ENCODE measurements around the gene SEC14L6. TPM values are rescaled to one million over a fixed set of nuclear protein-coding genes. Genes with fewer than 3 reads are reported as not detected.

Gene SEC14L6
- total RNA-seq, 1 donor from 2014 or later: not detected

- Histone ChIP-seq H3K27ac (no peak overlapping the region), H3K27me3 (no peaks in the 10 kb centered on the region), H3K9me3 (no peaks in the 10 kb centered on the region), H3K36me3 (peaks cover 0 to 77% of the 10 kb centered on the region in 2 donors), H3K4me3 (no peak overlapping the region), H3K4me1 (peaks cover 18% of the 10 kb centered on the region)
- no peak for DNase-seq (ENCODE audit: extremely low spot score in 2 of 2)
- intact Hi-C loops (cut with DNase I): no loop called here
- TF ChIP-seq POLR2AphosphoS5 (IDR thresholded peaks at IDR 0.05; ENCODE audit: insufficient read depth in 1 of 2, low read depth in 1 of 2): no peak
- TF ChIP-seq CTCF (IDR thresholded peaks at IDR 0.05): no peak
- TF ChIP-seq POLR2A (IDR thresholded peaks at IDR 0.05): no peak
These were observed 39.9 kb upstream of the SEC14L6 start for GRCh38 chr22:30586414-30586813.

- no peak for DNase-seq (ENCODE audit: extremely low spot score in 2 of 2)
- Histone ChIP-seq H3K4me3 (no peak overlapping the region), H3K9me3 (no peaks in the 10 kb centered on the region), H3K4me1 (no peaks in the 10 kb centered on the region), H3K36me3 (peaks cover 9 to 97% of the 10 kb centered on the region in 2 donors), H3K27me3 (no peaks in the 10 kb centered on the region), H3K27ac (no peak overlapping the region)
- intact Hi-C loops (cut with DNase I): no loop called here
- TF ChIP-seq POLR2AphosphoS5 (IDR thresholded peaks at IDR 0.05; ENCODE audit: insufficient read depth in 1 of 2, low read depth in 1 of 2): no peak
- TF ChIP-seq CTCF (IDR thresholded peaks at IDR 0.05): no peak
- TF ChIP-seq POLR2A (IDR thresholded peaks at IDR 0.05): no peak
These were observed 37.9 kb upstream of the SEC14L6 start for GRCh38 chr22:30584441-30584840.

DNA sequence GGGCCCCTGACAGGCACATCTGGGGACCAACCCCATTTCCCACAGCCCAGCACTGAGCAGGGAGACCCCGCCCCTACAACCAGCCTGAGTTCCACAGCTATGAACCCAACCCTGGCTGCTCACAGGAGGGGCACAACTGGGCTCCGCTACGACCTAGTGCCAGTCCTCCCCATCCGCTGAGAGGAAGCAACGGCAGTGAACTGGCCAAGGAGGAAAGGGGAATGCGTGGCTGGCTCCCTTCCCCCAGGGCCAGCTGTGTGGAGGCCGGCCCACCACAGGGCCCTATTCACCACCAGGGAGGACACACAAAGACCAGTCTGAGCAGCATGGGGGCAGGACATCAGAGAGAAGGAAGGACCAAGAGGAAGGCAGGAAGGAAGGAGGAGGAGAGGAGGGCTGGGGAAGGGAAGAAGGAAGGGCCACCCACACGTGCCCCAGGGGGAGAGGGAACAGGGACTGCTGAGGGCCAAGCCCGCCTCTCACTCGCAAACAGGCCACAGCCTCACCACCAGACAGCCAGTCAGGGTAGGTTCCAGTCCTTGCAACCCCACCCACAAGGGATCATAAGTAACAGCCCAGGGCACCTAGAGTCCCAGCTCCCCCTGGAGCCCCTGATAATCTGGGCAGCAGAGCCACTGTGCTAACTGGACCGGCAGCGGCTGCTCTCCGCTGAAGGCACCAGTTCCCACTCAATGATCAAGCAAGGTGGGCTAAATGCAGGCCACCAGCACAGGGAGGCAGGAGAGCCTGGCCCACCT lies 36.4 kb upstream of the SEC14L6 start:
- no peak overlapping the region for H3K4me3 ChIP-seq
- H3K9me3 ChIP-seq: no peaks in the 10 kb centered on the region
- H3K27ac ChIP-seq: no peak overlapping the region
- TF ChIP-seq POLR2A (IDR thresholded peaks at IDR 0.05): no peak
- no peak for TF ChIP-seq POLR2AphosphoS5 (IDR thresholded peaks at IDR 0.05; ENCODE audit: insufficient read depth in 1 of 2, low read depth in 1 of 2)
- no peak for TF ChIP-seq CTCF (IDR thresholded peaks at IDR 0.05)
- intact Hi-C loops (cut with DNase I): no loop called here
- no peak for DNase-seq (ENCODE audit: extremely low spot score in 2 of 2)
- H3K36me3 ChIP-seq: peaks cover 10 to 100% of the 10 kb centered on the region in 2 donors
- H3K4me1 ChIP-seq: no peaks in the 10 kb centered on the region
- no peaks in the 10 kb centered on the region for H3K27me3 ChIP-seq

GRCh38 chr22:30582051-30582450 lies 35.5 kb upstream of the SEC14L6 start:
- no peaks in the 10 kb centered on the region for H3K4me1 ChIP-seq
- no peaks in the 10 kb centered on the region for H3K27me3 ChIP-seq
- intact Hi-C loops (cut with DNase I): no loop called here
- no peak overlapping the region for H3K4me3 ChIP-seq
- no peak for DNase-seq (ENCODE audit: extremely low spot score in 2 of 2)
- no peaks in the 10 kb centered on the region for H3K9me3 ChIP-seq
- no peak overlapping the region for H3K27ac ChIP-seq
- no peak for TF ChIP-seq CTCF (IDR thresholded peaks at IDR 0.05)
- no peak for TF ChIP-seq POLR2A (IDR thresholded peaks at IDR 0.05)
- TF ChIP-seq POLR2AphosphoS5 (IDR thresholded peaks at IDR 0.05; ENCODE audit: insufficient read depth in 1 of 2, low read depth in 1 of 2): no peak
- H3K36me3 ChIP-seq: peaks cover 10 to 99% of the 10 kb centered on the region in 2 donors

DNA sequence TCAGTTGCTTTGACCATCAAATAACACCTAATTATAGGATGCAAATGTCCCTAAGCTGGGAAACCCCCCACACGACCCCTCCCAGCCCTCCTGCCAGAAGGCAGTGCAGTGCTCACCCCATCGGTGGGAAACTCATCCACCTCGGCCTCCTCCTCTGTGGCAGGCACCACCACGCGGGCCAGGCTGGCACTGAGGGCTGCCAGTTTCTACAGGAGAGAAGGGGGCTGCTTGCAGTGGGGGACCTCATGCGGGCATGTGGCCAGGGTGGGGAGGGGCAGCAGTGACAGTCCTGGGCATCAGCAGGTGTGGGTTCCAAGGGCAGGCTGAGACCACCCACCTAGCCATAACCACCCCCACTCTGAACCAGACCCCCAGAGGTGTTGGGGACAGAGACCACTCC lies 34.4 kb upstream of the SEC14L6 start:
- H3K4me3 ChIP-seq: no peak overlapping the region
- peaks cover 3% of the 10 kb centered on the region for H3K4me1 ChIP-seq
- H3K36me3 ChIP-seq: peaks cover 10 to 99% of the 10 kb centered on the region in 2 donors
- DNase-seq (ENCODE audit: extremely low spot score in 2 of 2): no peak
- H3K9me3 ChIP-seq: no peaks in the 10 kb centered on the region
- intact Hi-C loops (cut with DNase I): no loop called here
- H3K27ac ChIP-seq: no peak overlapping the region
- TF ChIP-seq POLR2A (IDR thresholded peaks at IDR 0.05) (no peak), CTCF (IDR thresholded peaks at IDR 0.05) (no peak), POLR2AphosphoS5 (IDR thresholded peaks at IDR 0.05; ENCODE audit: insufficient read depth in 1 of 2, low read depth in 1 of 2) (no peak)
- H3K27me3 ChIP-seq: no peaks in the 10 kb centered on the region
